Nephron (organoid): ENCODE measurements around the gene KLHL29.

Source experiments
- H3K27ac Mint-ChIP-seq, 3 experiments: 2 replicates each; pipeline ENCODE4 v1.8.0; 2020; ENCODE audit warnings: mixed read lengths in 3 of 3, mild to moderate bottlenecking in 2 of 3, moderate library complexity in 1 of 3
- H3K27me3 Mint-ChIP-seq: 2 replicates; pipeline ENCODE4 v1.8.0; 2021; ENCODE audit warnings: low read depth, mild to moderate bottlenecking, moderate library complexity, mixed read lengths
- H3K36me3 Mint-ChIP-seq: 2 replicates; pipeline ENCODE4 v1.8.0; 2020; ENCODE audit warnings: low read depth, mixed read lengths
- H3K4me1 Mint-ChIP-seq: 2 replicates; pipeline ENCODE4 v1.8.0; 2020; ENCODE audit warnings: mixed read lengths
- H3K4me3 Mint-ChIP-seq, 3 experiments: 2 replicates each; pipeline ENCODE4 v1.8.0; 2020; ENCODE audit warnings: mild to moderate bottlenecking in 3 of 3, mixed read lengths in 3 of 3, moderate library complexity in 2 of 3
- H3K9me3 Mint-ChIP-seq: 2 replicates; pipeline ENCODE4 v1.8.0; 2020; ENCODE audit warnings: mixed read lengths
- CTCF ChIP-seq, 3 experiments: fragments of 200-600 bp; sonication (generic); IDR thresholded peaks; one replicate each; pipeline ENCODE4 v1.5.0; 2021; ENCODE audit warnings: antibody characterized with exemption in 3 of 3; ENCODE audit not compliant: unreplicated experiment in 3 of 3

KLHL29 gene

GRCh38 chr2:23753291-23754010 is 368.5 kb downstream of the KLHL29 start:
- no peak for TF ChIP-seq CTCF (IDR thresholded peaks at IDR 0.05; ENCODE audit: unreplicated experiment in 3 of 3)
- Mint-ChIP-seq H3K27ac (no peak overlapping the region), H3K36me3 (peaks cover 65% of the 10 kb centered on the region), H3K4me3 (no peak overlapping the region), H3K4me1 (peaks cover 19% of the 10 kb centered on the region), H3K27me3 (no peaks in the 10 kb centered on the region), H3K9me3 (no peaks in the 10 kb centered on the region)

GRCh38 chr2:23754970-23755369 is 370.0 kb downstream of the KLHL29 start:
- Mint-ChIP-seq H3K9me3 (no peaks in the 10 kb centered on the region), H3K4me1 (peaks cover 19% of the 10 kb centered on the region), H3K27me3 (no peaks in the 10 kb centered on the region), H3K36me3 (peaks cover 65% of the 10 kb centered on the region), H3K4me3 (no peak overlapping the region), H3K27ac (no peak overlapping the region)
- TF ChIP-seq CTCF (IDR thresholded peaks at IDR 0.05; ENCODE audit: unreplicated experiment in 3 of 3): no peak

- Mint-ChIP-seq H3K36me3 (peaks cover 62% of the 10 kb centered on the region), H3K27me3 (no peaks in the 10 kb centered on the region), H3K27ac (peak overlapping the region in 1 of 3 experiments; percentile 7), H3K4me3 (no peak overlapping the region), H3K9me3 (no peaks in the 10 kb centered on the region), H3K4me1 (peaks cover 23% of the 10 kb centered on the region)
- no peak for TF ChIP-seq CTCF (IDR thresholded peaks at IDR 0.05; ENCODE audit: unreplicated experiment in 3 of 3)
These were observed 371.8 kb downstream of the KLHL29 start for GRCh38 chr2:23756593-23757292.

GRCh38 chr2:23757686-23758433 is 372.9 kb downstream of the KLHL29 start:
- Mint-ChIP-seq H3K36me3 (peaks cover 52% of the 10 kb centered on the region), H3K4me3 (no peak overlapping the region), H3K27ac (no peak overlapping the region), H3K4me1 (peaks cover 23% of the 10 kb centered on the region), H3K9me3 (no peaks in the 10 kb centered on the region), H3K27me3 (no peaks in the 10 kb centered on the region)
- no peak for TF ChIP-seq CTCF (IDR thresholded peaks at IDR 0.05; ENCODE audit: unreplicated experiment in 3 of 3)
